Measurements from ENCODE around the gene BHLHA15.

DNA sequence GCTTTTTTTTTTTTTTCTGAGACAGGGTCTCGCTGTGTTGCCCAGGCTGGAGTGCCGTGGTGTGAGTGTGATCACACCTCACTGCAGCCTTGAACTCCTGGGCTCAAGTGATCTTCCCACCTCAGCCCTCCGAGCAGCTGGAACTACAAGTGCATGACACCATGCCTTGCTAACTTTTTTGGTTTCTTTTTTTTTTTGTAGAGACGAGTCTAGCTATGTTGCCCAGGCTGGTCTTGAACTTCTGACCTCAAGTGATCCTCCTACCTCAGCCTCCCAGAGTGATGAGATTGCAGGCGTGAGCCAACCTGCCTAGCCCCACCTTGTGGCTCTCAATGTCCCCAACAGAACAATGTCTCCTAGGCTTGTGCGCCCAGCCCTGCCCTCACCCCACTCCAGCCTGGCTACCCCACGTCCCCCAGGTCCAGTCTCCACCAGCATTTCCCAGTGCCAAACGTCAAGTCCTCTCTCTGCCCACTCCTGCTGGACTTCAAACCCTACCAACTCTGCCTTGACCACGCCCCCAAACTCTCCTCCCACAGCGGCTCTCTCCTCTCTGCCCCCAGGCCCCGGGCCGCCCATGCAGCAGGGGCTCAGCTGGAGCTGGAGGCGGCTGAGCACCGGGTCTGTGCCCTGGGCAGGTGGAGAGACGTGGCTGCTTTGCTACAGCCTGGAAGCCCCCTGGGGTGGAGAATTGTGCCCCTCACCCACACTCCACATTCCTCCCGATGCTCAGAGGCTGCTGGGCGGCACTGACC, 18.9 kb downstream of the BHLHA15 start:
- TF ChIP-seq, protein P1, sequence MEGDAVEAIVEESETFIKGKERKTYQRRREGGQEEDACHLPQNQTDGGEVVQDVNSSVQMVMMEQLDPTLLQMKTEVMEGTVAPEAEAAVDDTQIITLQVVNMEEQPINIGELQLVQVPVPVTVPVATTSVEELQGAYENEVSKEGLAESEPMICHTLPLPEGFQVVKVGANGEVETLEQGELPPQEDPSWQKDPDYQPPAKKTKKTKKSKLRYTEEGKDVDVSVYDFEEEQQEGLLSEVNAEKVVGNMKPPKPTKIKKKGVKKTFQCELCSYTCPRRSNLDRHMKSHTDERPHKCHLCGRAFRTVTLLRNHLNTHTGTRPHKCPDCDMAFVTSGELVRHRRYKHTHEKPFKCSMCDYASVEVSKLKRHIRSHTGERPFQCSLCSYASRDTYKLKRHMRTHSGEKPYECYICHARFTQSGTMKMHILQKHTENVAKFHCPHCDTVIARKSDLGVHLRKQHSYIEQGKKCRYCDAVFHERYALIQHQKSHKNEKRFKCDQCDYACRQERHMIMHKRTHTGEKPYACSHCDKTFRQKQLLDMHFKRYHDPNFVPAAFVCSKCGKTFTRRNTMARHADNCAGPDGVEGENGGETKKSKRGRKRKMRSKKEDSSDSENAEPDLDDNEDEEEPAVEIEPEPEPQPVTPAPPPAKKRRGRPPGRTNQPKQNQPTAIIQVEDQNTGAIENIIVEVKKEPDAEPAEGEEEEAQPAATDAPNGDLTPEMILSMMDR (conservative IDR thresholded peaks at IDR 0.05 in 1 of 2, IDR thresholded peaks at IDR 0.05 in 1 of 2; ENCODE audit: low read depth in 1 of 2, low read length in 2 of 2) = no peak
- TF ChIP-seq EZH2 (IDR thresholded peaks at IDR 0.05; ENCODE audit: low read length, missing control alignments) = no peak
